Measurements from ENCODE around the gene BRD4.

The BRD4 gene

GRCh38 chr19:15269806-15270205 lies 62.5 kb downstream of the BRD4 start:
- TF ChIP-seq ZNF266 (tag by site-specific recombination; IDR thresholded peaks at IDR 0.05; ENCODE audit: low read depth) (no peak), SCRT1 (tag by site-specific recombination; IDR thresholded peaks at IDR 0.05; ENCODE audit: borderline replicate concordance) (no peak)
- ChIA-PET POLR2A (no interaction called here), CTCF (interaction anchor here (0.7 to 1.8 kb wide), 2 partner anchors 11 to 1594 kb away, joined by 3 to 6 read pairs; no protein-coding TSS in a partner anchor)
- no peaks in the 10 kb centered on the region for H3K9me3 ChIP-seq (ENCODE audit: control insufficient read depth, insufficient read depth, low read depth, low read length)
- no peak overlapping the region for H3K4me3 ChIP-seq (ENCODE audit: low read depth, low read length)
- H3K36me3 ChIP-seq (ENCODE audit: control insufficient read depth in 2 of 2, insufficient read depth in 1 of 2, low read length in 2 of 2) = peaks cover 25 to 86% of the 10 kb centered on the region in 2 experiments
- H3K4me1 ChIP-seq (ENCODE audit: control insufficient read depth, insufficient read depth, low read length) = no peaks in the 10 kb centered on the region
- no peak overlapping the region for H3K27ac ChIP-seq (ENCODE audit: extremely low read depth, low read depth, low read length)

GRCh38 chr19:15268928-15269253 lies 63.4 kb downstream of the BRD4 start:
- TF ChIP-seq ZNF274 (IDR thresholded peaks at IDR 0.05; ENCODE audit: low read length) (no peak), ZNF274 (tag by site-specific recombination; IDR thresholded peaks at IDR 0.05; ENCODE audit: borderline replicate concordance) (no peak), ZNF426 (tag by site-specific recombination; IDR thresholded peaks at IDR 0.05) (no peak), ZSCAN4 (tag by site-specific recombination; IDR thresholded peaks at IDR 0.05) (no peak), ZNF510 (tag by site-specific recombination; IDR thresholded peaks at IDR 0.05; ENCODE audit: insufficient replicate concordance) (no peak)
- H3K9me3 ChIP-seq (ENCODE audit: control insufficient read depth, insufficient read depth, low read depth, low read length) = no peaks in the 10 kb centered on the region
- H3K36me3 ChIP-seq (ENCODE audit: control insufficient read depth in 2 of 2, insufficient read depth in 1 of 2, low read length in 2 of 2) = peaks cover 25 to 95% of the 10 kb centered on the region in 2 experiments
- H3K27ac ChIP-seq (ENCODE audit: extremely low read depth, low read depth, low read length) = no peak overlapping the region
- CTCF ChIA-PET = interaction anchor here (1.0 kb wide), 1 partner anchor 12 kb away, joined by 3 read pairs; no protein-coding TSS in a partner anchor
- no peak overlapping the region for H3K4me3 ChIP-seq (ENCODE audit: low read depth, low read length)
- POLR2A ChIA-PET = no interaction called here
- no peaks in the 10 kb centered on the region for H3K4me1 ChIP-seq (ENCODE audit: control insufficient read depth, insufficient read depth, low read length)

GRCh38 chr19:15268192-15268927 lies 64.0 kb downstream of the BRD4 start:
- H3K9me3 ChIP-seq (ENCODE audit: control insufficient read depth, insufficient read depth, low read depth, low read length) = no peaks in the 10 kb centered on the region
- no peaks in the 10 kb centered on the region for H3K4me1 ChIP-seq (ENCODE audit: control insufficient read depth, insufficient read depth, low read length)
- H3K27ac ChIP-seq (ENCODE audit: extremely low read depth, low read depth, low read length) = no peak overlapping the region
- CTCF ChIA-PET = interaction anchor here (0.6 to 1.0 kb wide), 3 partner anchors 13 to 198 kb away, joined by 3 to 4 read pairs (median 3); no protein-coding TSS in a partner anchor
- TF ChIP-seq ZNF350 (tag by site-specific recombination; IDR thresholded peaks at IDR 0.05) (no peak), ZNF132 (tag by site-specific recombination; IDR thresholded peaks at IDR 0.05; ENCODE audit: borderline replicate concordance) (no peak), ZNF548 (tag by site-specific recombination; IDR thresholded peaks at IDR 0.05) (no peak), EGR2 (tag by site-specific recombination; IDR thresholded peaks at IDR 0.05; ENCODE audit: low read depth) (peak; percentile 57; the same call in 1 of the 2 replicates), RBAK (tag by site-specific recombination; IDR thresholded peaks at IDR 0.05) (no peak), ZNF692 (tag by site-specific recombination; IDR thresholded peaks at IDR 0.05) (no peak), ZBTB20 (tag by site-specific recombination; IDR thresholded peaks at IDR 0.05) (no peak), ZFHX2 (tag by site-specific recombination; conservative IDR thresholded peaks at IDR 0.05) (peak; percentile 45), SP7 (tag by site-specific recombination; IDR thresholded peaks at IDR 0.05) (no peak), ZNF362 (tag by site-specific recombination; IDR thresholded peaks at IDR 0.05) (no peak), ZBTB48 (tag by site-specific recombination; IDR thresholded peaks at IDR 0.05) (no peak), ZNF529 (tag by site-specific recombination; IDR thresholded peaks at IDR 0.05; ENCODE audit: insufficient replicate concordance) (no peak), ZNF571 (tag by site-specific recombination; IDR thresholded peaks at IDR 0.05) (no peak), ZNF664 (tag by site-specific recombination; IDR thresholded peaks at IDR 0.05) (no peak), MEIS1 (CRISPR knock-in tag; IDR thresholded peaks at IDR 0.05; ENCODE audit: borderline replicate concordance) (no peak), SP2 (tag by site-specific recombination; IDR thresholded peaks at IDR 0.05) (no peak)
- H3K36me3 ChIP-seq (ENCODE audit: control insufficient read depth in 2 of 2, insufficient read depth in 1 of 2, low read length in 2 of 2) = peaks cover 30 to 100% of the 10 kb centered on the region in 2 experiments
- no peak overlapping the region for H3K4me3 ChIP-seq (ENCODE audit: low read depth, low read length)
- POLR2A ChIA-PET = no interaction called here

Measured in HEK293 (cell line).